Fibroblast of upper back skin (primary cell): Measurements from ENCODE around the gene IL12RB1.

Experiments
- DNase-seq: peaks from one replicate; pipeline ENCODE4 v3.0.0-alpha.2; 2013

IL12RB1 gene

DNA sequence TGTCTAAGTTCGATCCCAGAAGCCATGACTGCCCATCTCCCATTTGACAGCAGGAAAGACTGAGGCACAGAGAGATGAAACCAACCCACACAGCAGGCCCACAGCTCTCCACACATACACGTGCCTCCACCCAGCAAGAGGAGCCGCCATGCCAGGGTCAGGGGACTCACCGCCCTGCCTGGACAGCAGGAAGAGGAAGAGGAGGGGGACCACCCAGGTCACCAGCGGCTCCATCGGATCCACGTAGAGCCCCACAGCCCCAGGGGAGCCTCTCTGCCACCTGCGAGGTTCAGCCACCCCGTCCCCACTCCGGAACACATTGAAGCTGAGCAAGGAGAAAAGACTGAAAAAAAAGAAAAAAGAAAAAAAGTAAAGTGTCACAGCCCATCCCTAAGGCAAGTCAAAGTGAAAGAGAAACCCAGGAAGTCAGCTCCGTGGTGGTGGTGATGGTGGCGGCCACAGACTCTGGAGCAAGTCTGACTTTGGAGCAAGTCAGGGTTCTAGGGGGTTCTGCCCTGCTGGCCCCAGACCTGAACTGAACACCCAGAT lies at the start of gene IL12RB1:
TSS of gene IL12RB1 (minus strand) at position 345 of the 549 bp plus-strand sequence. CDS start at position 234, 111 bp downstream.
- DNase-seq: no peak

GRCh38 chr19:18135712-18136584 lies 49.2 kb upstream of the IL12RB1 start:
- no peak for DNase-seq

GRCh38 chr19:18131841-18132596 lies 45.3 kb upstream of the IL12RB1 start:
- DNase-seq: no peak

- DNase-seq: no peak
Observed at GRCh38 chr19:18130523-18131242, 43.9 kb upstream of the IL12RB1 start.

- no peak for DNase-seq
Observed at GRCh38 chr19:18128805-18129204, 42.1 kb upstream of the IL12RB1 start.

DNA sequence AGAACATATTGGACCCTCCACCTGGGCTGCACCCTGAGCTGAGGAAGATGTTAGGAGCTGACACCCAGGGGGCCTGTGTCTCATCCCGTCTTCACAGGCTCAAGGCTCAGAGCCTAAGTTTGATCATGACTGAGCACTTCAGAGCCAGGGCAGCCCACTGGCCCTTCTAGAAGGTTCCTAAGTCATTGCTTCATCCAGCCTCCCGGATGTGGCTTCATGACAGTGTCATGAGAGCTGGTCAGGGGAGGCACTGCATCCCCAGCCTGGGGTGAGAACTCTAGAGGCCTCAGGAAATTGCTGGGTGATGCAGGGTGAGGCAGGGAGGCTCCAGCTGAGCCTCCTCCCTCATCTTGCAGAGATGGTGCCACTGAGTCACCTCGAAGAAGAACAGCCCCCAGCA lies 41.3 kb upstream of the IL12RB1 start:
- DNase-seq: no peak

- no peak for DNase-seq
Observed at GRCh38 chr19:18126097-18126496, 39.4 kb upstream of the IL12RB1 start.

DNA sequence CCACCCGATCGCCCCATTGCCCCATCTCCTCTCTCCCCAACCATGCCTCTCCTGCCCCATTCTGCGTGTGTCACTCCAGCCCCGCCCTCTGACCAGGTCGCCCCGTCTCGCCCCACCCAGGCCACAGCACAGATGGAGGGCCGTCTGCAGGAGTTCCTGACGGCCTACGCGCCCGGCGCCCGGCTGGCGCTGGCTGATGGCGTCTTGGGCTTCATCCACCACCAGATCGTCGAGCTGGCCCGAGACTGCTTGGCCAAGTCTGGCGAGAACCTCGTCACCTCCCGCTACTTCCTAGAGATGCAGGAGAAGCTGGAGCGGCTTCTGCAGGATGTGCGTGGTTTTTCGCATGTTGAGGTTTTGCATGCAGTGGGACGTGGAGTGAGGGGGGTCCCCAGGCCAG lies 37.1 kb upstream of the IL12RB1 start:
- no peak for DNase-seq

DNA sequence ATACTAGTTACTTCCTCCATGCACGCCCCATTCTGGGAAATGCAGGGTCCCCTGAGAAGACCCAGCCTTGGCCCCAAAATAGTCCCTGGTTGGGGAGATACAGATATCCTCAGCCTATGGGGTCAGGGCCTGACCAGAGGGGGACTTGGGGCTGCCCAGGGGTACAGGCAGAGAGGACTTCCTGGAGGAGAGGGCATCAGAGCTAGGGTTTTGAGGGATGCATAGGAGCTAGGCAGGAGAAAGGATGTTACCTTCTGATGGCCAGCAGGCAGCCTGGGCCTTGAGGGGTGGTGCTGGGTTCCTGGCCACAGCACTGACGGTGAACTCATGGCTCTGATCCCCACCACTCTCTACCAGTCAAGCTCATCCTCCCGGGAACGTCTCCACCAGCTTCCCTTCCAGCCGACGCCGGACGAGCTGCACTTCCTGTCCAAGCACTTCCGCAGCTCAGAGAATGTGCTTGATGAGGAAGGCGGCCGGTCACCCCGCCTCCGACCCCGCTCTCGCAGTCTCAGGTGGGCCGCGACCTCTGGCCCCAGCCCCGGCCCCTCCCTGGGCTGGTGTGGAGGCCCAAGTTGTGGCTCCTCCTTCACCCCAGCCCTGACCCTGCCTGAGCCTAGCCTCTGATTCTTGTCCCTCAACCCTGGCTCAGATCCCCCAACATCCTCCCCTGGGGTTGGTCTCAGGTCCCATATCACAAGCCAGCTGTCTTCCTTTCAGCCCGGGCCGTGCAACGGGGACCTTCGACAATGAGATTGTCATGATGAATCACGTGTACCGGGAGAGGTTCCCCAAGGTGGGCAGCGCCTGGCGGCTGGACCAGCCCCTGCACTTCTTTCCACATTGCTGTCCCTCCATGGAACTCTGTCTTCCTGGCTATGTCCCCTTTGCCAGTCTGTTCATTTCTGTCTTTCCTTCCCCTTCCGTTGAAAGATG lies 36.4 kb upstream of the IL12RB1 start:
- no peak for DNase-seq

DNA sequence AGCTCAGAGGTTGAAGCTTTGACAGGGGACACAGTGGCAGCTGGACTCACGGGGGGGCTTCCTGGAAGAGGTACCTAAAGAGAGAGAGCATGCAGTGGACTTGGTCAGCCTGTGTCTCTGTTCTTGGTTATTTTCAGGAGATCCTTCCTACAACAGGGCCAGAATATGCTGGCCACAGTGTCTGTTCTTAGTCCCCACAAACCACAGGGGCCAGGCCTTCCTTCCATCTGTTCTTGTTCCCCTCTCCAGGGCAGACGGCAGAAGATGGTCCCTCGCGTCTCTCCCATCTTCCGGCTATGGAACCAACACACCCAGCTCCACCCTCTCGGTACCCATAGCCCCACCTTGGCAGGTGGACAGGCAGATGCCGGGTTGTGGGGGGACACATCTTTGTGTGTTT lies 35.7 kb upstream of the IL12RB1 start:
- DNase-seq: no peak

DNA sequence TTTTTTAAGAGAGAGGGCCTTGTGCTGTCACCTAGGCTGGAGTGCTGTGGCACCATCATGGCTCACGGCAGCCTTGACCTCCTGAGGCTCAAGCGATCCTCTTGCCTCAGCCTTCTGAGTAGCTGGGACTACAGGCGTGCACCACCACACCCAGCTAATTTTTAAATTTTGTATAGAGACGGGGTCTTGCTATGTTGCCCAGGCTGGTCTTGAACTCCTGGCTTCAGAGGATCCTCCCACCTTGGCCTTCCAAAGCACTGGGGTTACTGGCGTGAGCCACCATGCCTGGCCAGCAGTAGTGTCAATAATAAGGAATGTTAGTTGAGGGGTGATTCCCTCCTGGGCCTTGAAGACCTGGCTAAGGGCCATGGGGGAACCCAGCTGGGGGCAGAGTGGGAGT lies 34.4 kb upstream of the IL12RB1 start:
- DNase-seq: no peak

- DNase-seq: no peak
Observed at GRCh38 chr19:18120127-18120526, 33.4 kb upstream of the IL12RB1 start.

- no peak for DNase-seq
Observed at GRCh38 chr19:18119717-18120105, 33.0 kb upstream of the IL12RB1 start.

GRCh38 chr19:18119013-18119716 lies 32.4 kb upstream of the IL12RB1 start:
- DNase-seq: no peak

- no peak for DNase-seq
Observed at GRCh38 chr19:18118420-18119012, 31.8 kb upstream of the IL12RB1 start.

DNA sequence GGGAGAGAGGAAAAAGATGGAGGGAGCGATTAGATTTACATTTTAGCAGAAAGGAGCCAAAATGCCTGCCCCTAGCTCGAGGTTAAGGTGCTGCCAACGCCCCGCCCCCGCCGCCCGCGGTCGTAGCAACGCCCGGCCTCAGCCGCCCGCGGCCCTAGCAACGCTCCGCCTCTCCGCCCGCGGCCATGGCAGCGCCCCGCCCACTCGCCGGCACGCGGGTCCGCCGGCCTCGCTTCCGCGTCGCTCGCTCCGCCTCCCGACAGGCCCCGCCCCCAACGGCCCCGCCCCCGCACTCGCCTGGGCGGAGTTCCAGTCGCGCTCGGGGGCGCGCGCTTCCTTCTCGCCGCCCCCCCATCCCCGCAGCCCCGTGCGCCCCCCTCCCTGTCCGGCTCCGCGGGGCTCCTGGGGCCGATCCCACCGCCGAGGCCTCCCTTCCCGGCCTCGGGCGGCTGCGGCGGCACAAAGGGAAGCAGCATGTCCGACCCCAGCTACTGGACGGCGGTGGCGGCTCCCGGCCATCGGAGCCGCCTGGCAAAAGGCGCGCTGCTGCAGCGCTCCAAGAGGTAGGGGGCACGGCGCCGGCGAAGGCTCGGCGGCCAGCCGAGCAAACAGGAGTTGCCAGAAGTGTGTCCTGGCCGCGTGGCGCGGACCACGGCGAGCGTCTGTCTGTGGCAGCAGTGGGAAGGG lies 31.1 kb upstream of the IL12RB1 start:
- DNase-seq: peak; percentile 81

DNA sequence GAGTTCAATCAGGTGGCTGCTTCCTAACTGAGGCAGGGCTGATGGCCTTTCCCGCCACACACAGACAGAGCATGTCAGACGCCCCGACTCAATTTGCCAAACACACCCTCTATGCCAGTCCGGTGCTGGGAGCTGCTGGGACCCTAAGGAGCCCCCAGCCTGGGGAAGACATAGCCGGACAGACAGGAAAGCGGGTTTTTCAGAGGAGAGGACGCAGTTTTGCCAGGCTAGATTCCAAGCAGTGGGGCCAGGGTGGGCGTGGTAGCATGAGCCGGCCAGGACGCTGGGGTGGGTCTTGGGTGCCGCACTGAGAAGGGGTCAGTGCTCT lies 30.6 kb upstream of the IL12RB1 start:
- DNase-seq: no peak

DNA sequence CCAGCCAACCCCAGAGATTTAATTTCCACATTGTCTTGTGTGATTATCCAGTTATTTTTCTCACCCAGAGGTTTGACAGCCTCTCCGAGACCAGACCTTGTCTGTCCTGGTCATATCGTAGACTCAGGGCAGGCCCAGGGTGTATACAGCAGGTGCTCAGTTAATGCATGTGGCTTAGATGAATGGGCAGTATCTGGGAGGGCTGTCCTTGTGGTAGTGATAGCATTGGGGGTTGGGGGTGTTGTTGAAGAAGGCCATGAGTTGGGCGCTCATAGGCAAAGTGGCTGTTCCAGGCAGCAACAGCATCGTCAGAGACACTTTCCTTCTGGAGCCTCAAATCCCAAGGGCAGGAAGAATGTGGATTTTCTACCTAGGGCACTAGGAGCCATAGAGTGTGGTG lies 27.7 kb upstream of the IL12RB1 start:
- DNase-seq: no peak

DNA sequence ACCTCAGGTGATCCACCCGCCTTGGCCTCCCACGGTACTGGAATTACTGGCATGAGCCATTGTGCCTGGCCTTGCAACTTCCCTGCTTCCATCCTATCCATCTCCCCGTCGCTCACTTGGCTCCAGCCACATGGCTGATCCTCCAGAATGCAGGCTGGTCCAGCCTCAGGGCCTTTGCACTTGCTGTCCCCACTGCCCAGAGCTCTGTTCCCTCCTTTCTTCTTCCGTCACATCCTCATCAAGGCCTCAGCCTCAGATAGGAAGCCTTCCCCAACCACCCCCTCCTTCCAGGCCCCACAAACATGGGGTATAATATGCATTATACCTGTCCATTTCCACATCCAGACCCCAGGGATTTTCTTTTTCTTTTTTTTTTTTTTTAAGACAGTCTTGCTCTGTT lies 27.1 kb upstream of the IL12RB1 start:
- DNase-seq: no peak

DNA sequence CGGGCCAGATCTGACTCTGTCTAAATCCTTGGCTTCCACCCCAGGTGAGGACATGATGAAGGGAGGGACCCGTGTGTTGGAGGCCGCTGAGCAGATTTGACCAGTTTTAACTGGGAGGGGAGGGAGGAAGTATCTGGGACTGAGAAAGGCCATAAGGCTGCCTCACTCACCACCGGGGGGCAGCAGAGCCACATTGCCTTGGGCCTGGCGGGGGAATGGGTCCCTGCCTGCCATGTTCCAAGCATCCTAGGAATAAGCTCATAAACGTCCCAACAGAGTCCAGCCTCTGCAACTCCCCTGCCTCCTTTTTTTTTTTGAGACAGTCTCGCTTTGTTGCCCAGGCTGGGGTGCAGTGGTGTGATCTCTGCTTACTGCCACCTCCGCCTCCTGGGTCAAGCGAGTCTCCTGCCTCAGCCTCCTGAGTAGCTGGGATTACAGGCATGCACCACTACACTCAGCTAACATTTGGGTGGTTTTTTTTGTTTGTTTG lies 26.3 kb upstream of the IL12RB1 start:
- DNase-seq: peak; percentile 73
